NCI-H2107 treated with DMSO at 0.1 percent for 48 hours (cell line): Measurements from ENCODE around the gene CAMK1.

Source experiments
- DNase-seq: peaks from one replicate; lab custom pipeline; 2025; ENCODE audit not compliant: unreplicated experiment; lab: John Stamatoyannopoulos, UW

The CAMK1 gene

GRCh38 chr3:9713142-9713541, 56.6 kb downstream of the CAMK1 start:
- DNase-seq, result no peak

- DNase-seq, result no peak
Observed at GRCh38 chr3:9712415-9712814, 57.3 kb downstream of the CAMK1 start.

- DNase-seq, result no peak
Observed at GRCh38 chr3:9710174-9710739, 59.5 kb downstream of the CAMK1 start.
